VCaP (cell line): ENCODE results near the gene KIAA1958.
"Not testable (repeated sequence)": the region's sequence is repeated elsewhere in the genome, so short reads cannot be mapped to it uniquely, and the experiment has no call there.

Source experiments
- H3K27ac ChIP-seq: fragments of 450-650 bp; 2 replicates; pipeline ENCODE4 v1.5.1; 2017
- CTCF ChIP-seq: fragments of 450-650 bp; conservative IDR thresholded peaks from 2 replicates; pipeline ENCODE4 v1.5.1; 2017; ENCODE audit warnings: mild to moderate bottlenecking, moderate library complexity

KIAA1958 gene

DNA sequence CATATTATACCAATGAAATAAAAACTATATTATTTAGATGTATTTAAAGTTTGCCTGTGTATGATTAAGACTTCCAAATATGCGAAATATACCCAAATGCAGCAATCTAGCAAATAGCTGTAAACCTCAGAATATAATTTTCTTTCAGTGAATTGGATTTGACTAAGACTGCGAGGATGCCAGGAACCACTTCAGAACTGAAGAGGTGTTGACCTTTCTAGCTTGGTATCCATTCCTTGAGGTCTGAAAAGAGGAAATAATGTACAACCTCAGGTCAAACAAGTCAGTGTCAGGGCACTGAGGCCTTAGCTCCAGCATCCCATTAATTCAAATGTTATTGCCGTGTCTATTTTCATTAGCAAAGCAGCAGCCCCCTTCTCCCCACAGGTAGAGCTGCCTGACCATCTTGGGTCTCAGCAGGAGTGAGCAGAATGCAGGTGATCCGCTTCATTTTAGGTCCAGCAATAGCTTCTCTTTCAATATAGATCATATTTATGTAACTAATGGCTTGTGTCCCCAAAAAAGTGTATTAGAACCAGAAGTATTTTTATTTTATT, 100.0 kb downstream of the KIAA1958 start:
- no peak overlapping the region for H3K27ac ChIP-seq
- TF ChIP-seq CTCF: no peak

DNA sequence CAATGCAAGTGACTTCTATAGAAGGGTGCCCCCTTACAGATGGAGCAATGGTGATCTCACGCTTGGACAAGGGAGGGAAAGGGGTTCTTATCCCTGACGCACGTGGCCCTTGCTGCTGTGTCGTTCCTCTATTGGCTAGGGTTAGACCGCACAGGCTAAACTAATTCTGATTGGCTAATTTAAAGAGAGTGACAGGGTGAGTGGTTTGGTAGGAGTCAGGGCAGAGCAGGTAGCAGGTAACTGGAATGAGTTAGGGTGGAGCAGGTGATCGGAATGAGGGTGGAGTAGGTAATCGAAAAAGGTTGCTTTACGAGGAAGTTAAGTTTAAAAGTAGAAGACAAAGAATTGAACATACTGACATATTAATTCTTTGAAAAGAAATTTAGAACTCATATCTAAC, 105.2 kb downstream of the KIAA1958 start:
- H3K27ac ChIP-seq: not testable (repeated sequence)

DNA sequence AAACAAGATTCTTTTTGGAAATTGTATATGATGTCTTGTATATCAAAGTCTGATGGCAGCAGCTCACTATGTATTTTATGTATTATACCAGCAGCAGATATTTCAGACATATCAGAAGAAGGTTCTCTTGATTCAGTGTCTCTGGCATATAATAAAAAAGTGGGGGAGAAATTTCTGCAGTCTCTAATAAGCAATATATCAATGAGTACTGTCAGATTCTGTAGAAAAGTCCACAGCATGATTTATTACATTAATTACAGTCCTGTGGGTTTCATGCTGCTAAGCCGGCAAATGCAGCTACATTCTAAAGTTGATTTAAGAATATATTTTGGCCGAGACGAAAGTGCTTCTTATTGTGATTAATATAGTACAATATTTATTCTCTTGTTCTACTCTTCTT, 113.1 kb downstream of the KIAA1958 start:
- H3K27ac ChIP-seq: no peak overlapping the region
- no peak for TF ChIP-seq CTCF

DNA sequence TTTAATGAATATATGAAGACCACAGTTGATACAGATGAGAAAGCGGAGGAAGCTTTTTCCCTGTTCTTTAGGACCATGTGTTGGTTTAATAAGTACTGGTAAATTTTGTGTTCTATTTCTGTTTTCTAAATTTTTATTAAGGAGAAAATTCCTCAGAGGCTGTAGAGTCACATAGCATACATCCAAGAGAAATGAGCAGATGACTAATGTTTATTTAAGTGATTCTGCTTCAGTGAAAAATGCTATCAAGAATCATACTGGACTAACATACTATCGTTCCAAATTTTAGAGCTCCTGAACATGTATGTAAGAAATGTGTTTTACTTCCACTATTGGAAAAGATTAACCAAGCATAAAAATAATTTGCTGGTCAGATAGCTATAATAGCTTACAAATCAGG, 115.0 kb downstream of the KIAA1958 start:
- no peak overlapping the region for H3K27ac ChIP-seq
- no peak for TF ChIP-seq CTCF

GRCh38 chr9:112604790-112605189, 118.2 kb downstream of the KIAA1958 start:
- no peak for TF ChIP-seq CTCF
- no peak overlapping the region for H3K27ac ChIP-seq

DNA sequence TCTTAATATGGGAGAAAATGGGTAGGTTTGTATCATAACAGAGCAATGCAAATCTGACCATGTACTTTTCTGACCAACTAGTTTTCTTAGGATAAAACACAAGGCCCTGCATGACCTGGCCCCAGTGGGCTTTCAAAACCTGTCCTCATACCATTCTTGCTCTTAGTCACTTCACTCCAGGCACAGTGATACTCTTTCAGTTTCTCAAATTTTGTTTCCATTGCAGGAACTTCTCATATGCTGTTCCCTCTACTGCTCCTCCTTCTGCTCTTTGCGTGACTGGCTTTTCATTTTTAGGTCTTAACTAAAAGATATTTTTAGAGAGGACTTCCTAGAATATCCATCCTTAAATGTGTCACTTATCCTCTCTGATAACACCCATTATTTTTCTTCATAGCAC, 118.9 kb downstream of the KIAA1958 start:
- no peak for TF ChIP-seq CTCF

GRCh38 chr9:112605963-112606699, 119.5 kb downstream of the KIAA1958 start:
- TF ChIP-seq CTCF: no peak
- H3K27ac ChIP-seq: no peak overlapping the region

More for the DNA sequence above, 118.9 kb downstream of the KIAA1958 start:
- H3K27ac ChIP-seq: no peak overlapping the region

DNA sequence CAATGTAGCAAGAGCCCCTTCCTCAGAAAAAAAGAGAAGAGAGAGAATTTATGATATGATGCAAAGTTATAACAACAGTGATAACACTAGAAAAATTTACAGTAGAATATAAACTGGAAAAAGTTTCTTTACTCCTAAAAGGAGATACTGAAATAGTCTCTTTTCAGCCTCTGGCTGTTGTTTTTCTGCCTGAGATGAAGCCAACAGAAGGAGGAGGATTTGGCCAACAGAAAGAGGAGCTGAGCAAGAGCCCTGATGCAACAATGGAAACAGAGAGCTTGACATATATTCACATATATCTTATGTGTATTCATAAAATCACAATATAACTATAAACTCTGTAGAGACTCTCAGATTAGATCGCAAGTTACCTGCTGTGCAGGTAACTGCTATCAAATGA, 122.2 kb downstream of the KIAA1958 start:
- TF ChIP-seq CTCF: no peak
- H3K27ac ChIP-seq: no peak overlapping the region
